SK-N-SH (cell line): ENCODE results near the gene SLIT1. TPM values are rescaled to one million over a fixed set of nuclear protein-coding genes. Genes with fewer than 3 reads are reported as not detected.

Experiments used
- CTCF ChIA-PET: fragments of 300-600, 350-600 bp; formaldehyde crosslinking; extraction: SDS; loops from one replicate; lab custom pipeline; 2021; lab: Yijun Ruan, JAX
- POLR2A ChIA-PET: fragments of 350-600 bp; sonication (Branson Sonifier 250); formaldehyde crosslinking; extraction: SDS; loops from one replicate; lab custom pipeline; 2020; ENCODE audit warnings: antibody characterized with exemption, inconsistent platforms; lab: Yijun Ruan, JAX
- DNase-seq: peaks from one replicate; pipeline ENCODE4 v3.0.0; 2012
- H2AFZ ChIP-seq: fragments of 200-600 bp; sonication (generic); 2 replicates; pipeline ENCODE4 v1.8.1; 2016; ENCODE audit warnings: antibody characterized with exemption, mild to moderate bottlenecking, low read depth
- H3F3A ChIP-seq: fragments of 200-600 bp; sonication (generic); replicated peaks from 2 replicates; pipeline ENCODE3; 2016; ENCODE audit warnings: antibody characterized with exemption, mild to moderate bottlenecking; ENCODE audit not compliant: insufficient read depth
- H3K27ac ChIP-seq, 2 experiments: fragments of 200-500 bp in 1 of 2; fragments of 200-600 bp in 1 of 2; sonication (Bioruptor generic) in 1 of 2; sonication (generic), shearing (Covaris generic) in 1 of 2; 2 replicates each; pipeline versions ENCODE4 v1.5.1 to v1.6.1; 2014 to 2016; ENCODE audit warnings: low read depth in 2 of 2, inconsistent platforms in 1 of 2, low read length in 1 of 2, mild to moderate bottlenecking in 1 of 2, mixed read lengths in 1 of 2
- H3K27me3 ChIP-seq: fragments of 200-600 bp; sonication (generic), shearing (Covaris generic); 2 replicates; pipeline ENCODE4 v1.6.1; 2016; ENCODE audit warnings: mixed run types; ENCODE audit not compliant: insufficient read depth
- H3K36me3 ChIP-seq, 2 experiments: fragments of 200-500 bp in 1 of 2; fragments of 200-600 bp in 1 of 2; sonication (Bioruptor generic) in 1 of 2; sonication (generic) in 1 of 2; replicated peaks in 1 of 2; 2 replicates each; pipeline versions ENCODE3 to v1.5.1; 2014 to 2016; ENCODE audit warnings: low read length in 1 of 2, mild to moderate bottlenecking in 1 of 2; ENCODE audit not compliant: insufficient read depth in 2 of 2, control insufficient read depth in 1 of 2
- H3K4me1 ChIP-seq, 2 experiments: fragments of 200-500 bp in 1 of 2; fragments of 200-600 bp in 1 of 2; sonication (Bioruptor generic) in 1 of 2; sonication (generic), shearing (Covaris generic) in 1 of 2; 2 replicates each; pipeline versions ENCODE4 v1.5.1 to v1.6.1; 2014 to 2016; ENCODE audit warnings: low read depth in 1 of 2, low read length in 1 of 2, mixed run types in 1 of 2; ENCODE audit not compliant: insufficient read depth in 2 of 2, control insufficient read depth in 1 of 2
- H3K4me2 ChIP-seq: fragments of 200-600 bp; sonication (generic), shearing (Covaris generic); 2 replicates; pipeline ENCODE4 v1.6.1; 2017; ENCODE audit warnings: mixed run types
- H3K4me3 ChIP-seq, 2 experiments: fragments of 200-500 bp in 1 of 2; fragments of 200-600 bp in 1 of 2; sonication (Bioruptor generic) in 1 of 2; sonication (generic), shearing (Covaris generic) in 1 of 2; 2 replicates each; pipeline versions ENCODE4 v1.5.1 to v1.8.1; 2014 to 2016; ENCODE audit warnings: low read depth in 2 of 2, inconsistent platforms in 1 of 2, low read length in 1 of 2, mild to moderate bottlenecking in 1 of 2, mixed read lengths in 1 of 2, moderate library complexity in 1 of 2
- H3K79me2 ChIP-seq: fragments of 200-600 bp; sonication (generic); 2 replicates; pipeline ENCODE4 v1.8.1; 2017; ENCODE audit warnings: mild to moderate bottlenecking; ENCODE audit not compliant: insufficient read depth
- H3K9ac ChIP-seq: fragments of 200-600 bp; sonication (generic); 2 replicates; pipeline ENCODE4 v1.6.1; 2017; ENCODE audit warnings: mixed run types
- H3K9me2 ChIP-seq: fragments of 200-600 bp; sonication (generic); 2 replicates; pipeline ENCODE4 v1.6.1; 2017; ENCODE audit warnings: mixed run types
- H3K9me3 ChIP-seq: fragments of 200-600 bp; sonication (generic); 2 replicates; pipeline ENCODE4 v1.6.1; 2017; ENCODE audit warnings: mixed run types, mild to moderate bottlenecking, moderate library complexity
- H4K20me1 ChIP-seq: fragments of 200-600 bp; sonication (generic); 2 replicates; pipeline ENCODE4 v1.6.1; 2017; ENCODE audit warnings: mild to moderate bottlenecking, mixed run types; ENCODE audit not compliant: insufficient read depth
- EP300 ChIP-seq, 2 experiments: IDR thresholded peaks; 2 replicates each; pipeline versions ENCODE4 v1.4.0 to v1.6.1; 2012; ENCODE audit warnings: borderline replicate concordance in 1 of 2, low read depth in 1 of 2, low read length in 1 of 2
- EZH2phosphoT487 ChIP-seq: fragments of 200-600 bp; sonication (generic); IDR thresholded peaks from 2 replicates; pipeline ENCODE4 v1.6.1; 2017; ENCODE audit warnings: low read depth, mixed run types, mild to moderate bottlenecking, antibody characterized with exemption, moderate library complexity, borderline replicate concordance
- FOXJ3 ChIP-seq: sonication (generic); formaldehyde crosslinking; IDR thresholded peaks from 2 replicates; pipeline ENCODE4 v1.5.1; 2020; ENCODE audit warnings: mild to moderate bottlenecking, missing genetic modification reagents
- MAX ChIP-seq: IDR thresholded peaks from 2 replicates; pipeline ENCODE4 v1.4.0; 2012; ENCODE audit warnings: low read depth
- MEF2A ChIP-seq: IDR thresholded peaks from 2 replicates; pipeline ENCODE4 v1.4.0; 2012; ENCODE audit warnings: low read depth, borderline replicate concordance
- MXI1 ChIP-seq: IDR thresholded peaks from 2 replicates; pipeline ENCODE4 v1.6.1; 2012; ENCODE audit warnings: mild to moderate bottlenecking, low read depth, low read length, improper control_type of control experiment
- POLR2AphosphoS5 ChIP-seq: IDR thresholded peaks from 2 replicates; pipeline ENCODE4 v1.6.1; 2012; ENCODE audit warnings: low read depth, low read length
- RCOR1 ChIP-seq: fragments of 150-350 bp; IDR thresholded peaks from 2 replicates; pipeline ENCODE4 v1.6.1; 2017; ENCODE audit warnings: antibody characterized with exemption, low read length
- REST ChIP-seq: IDR thresholded peaks from 2 replicates; pipeline ENCODE4 v1.6.1; 2012; ENCODE audit warnings: mild to moderate bottlenecking, low read depth, low read length, moderate library complexity
- RFX5 ChIP-seq: IDR thresholded peaks from 2 replicates; pipeline ENCODE4 v1.6.1; 2012; ENCODE audit warnings: mild to moderate bottlenecking, improper control_type of control experiment, low read length
- TAF1 ChIP-seq: IDR thresholded peaks from 2 replicates; pipeline ENCODE4 v1.6.1; 2012; ENCODE audit warnings: low read depth, mild to moderate bottlenecking, low read length, moderate library complexity, borderline replicate concordance
- WGBS: methylation state at CpG from one replicate; pipeline ENCODE4 v1.1.6; 2017; ENCODE audit warnings: low lambda C conversion rate; 5-methylcytosine and 5-hydroxymethylcytosine counted together
- polyA plus RNA-seq, 3 experiments: library from polyadenylated mRNA; depleted of rRNA; stranded (reverse); fragments of >200 nt; gene quantifications; 2 replicates each; pipeline ENCODE4 v1.2.3, GENCODE V29; 2012

SLIT1 gene
- polyA plus RNA-seq, 1 of the 3 experiments (the other 2 are of a cell fraction), result 0.05 TPM

- no peak for TF ChIP-seq REST
These were observed 34.6 kb upstream of the SLIT1 start (continued) for GRCh38 chr10:97220355-97220754.

- POLR2A ChIA-PET, result no interaction called here
- Histone ChIP-seq H3K9me2 (no peaks in the 10 kb centered on the region), H3K27ac (peak overlapping the region in 1 of 2 experiments; percentile 80; a peak in 2 of 4 replicates), H3K4me3 (no peak overlapping the region), H4K20me1 (no peaks in the 10 kb centered on the region), H3K9me3 (no peaks in the 10 kb centered on the region), H3K4me2 (peak overlapping the region; percentile 65; the same call in 1 of the 2 replicates), H3K4me1 (peaks cover 2 to 10% of the 10 kb centered on the region in 2 experiments; a peak in 3 of 4 replicates), H3K79me2 (no peaks in the 10 kb centered on the region), H3K36me3 (no peaks in the 10 kb centered on the region), H3K27me3 (no peaks in the 10 kb centered on the region), H3K9ac (0 out of 2 replicates have a peak overlapping the region, but pooled peaks have one; percentile 6), H3F3A (peaks cover 21% of the 10 kb centered on the region), H2AFZ (peak overlapping the region; percentile 88; the same call in 1 of the 2 replicates)
- CTCF ChIA-PET, result interaction anchor here (0.6 to 18.4 kb wide), 9 partner anchors 13 to 1378 kb away, joined by 3 to 460 read pairs (median 4); partner anchors contain the start of gene SLIT1
- WGBS, result 81% methylated on average over 3 of the region's 3 CpGs
- DNase-seq, result no peak
- TF ChIP-seq MAX (no peak), TAF1 (no peak), MEF2A (no peak), MXI1 (no peak), POLR2AphosphoS5 (no peak), EZH2phosphoT487 (no peak), FOXJ3 (CRISPR knock-in tag) (no peak), RFX5 (no peak), REST (no peak), EP300 (IDR thresholded peaks at IDR 0.05; ENCODE audit: borderline replicate concordance in 1 of 2, low read depth in 1 of 2, low read length in 1 of 2) (no peak), RCOR1 (no peak)
These were observed 31.5 kb upstream of the SLIT1 start for GRCh38 chr10:97217299-97217698.
